Measurements from ENCODE around the gene LTF.
"Not testable (repeated sequence)": the region's sequence is repeated elsewhere in the genome, so short reads cannot be mapped to it uniquely, and the experiment has no call there.

LTF gene

DNA sequence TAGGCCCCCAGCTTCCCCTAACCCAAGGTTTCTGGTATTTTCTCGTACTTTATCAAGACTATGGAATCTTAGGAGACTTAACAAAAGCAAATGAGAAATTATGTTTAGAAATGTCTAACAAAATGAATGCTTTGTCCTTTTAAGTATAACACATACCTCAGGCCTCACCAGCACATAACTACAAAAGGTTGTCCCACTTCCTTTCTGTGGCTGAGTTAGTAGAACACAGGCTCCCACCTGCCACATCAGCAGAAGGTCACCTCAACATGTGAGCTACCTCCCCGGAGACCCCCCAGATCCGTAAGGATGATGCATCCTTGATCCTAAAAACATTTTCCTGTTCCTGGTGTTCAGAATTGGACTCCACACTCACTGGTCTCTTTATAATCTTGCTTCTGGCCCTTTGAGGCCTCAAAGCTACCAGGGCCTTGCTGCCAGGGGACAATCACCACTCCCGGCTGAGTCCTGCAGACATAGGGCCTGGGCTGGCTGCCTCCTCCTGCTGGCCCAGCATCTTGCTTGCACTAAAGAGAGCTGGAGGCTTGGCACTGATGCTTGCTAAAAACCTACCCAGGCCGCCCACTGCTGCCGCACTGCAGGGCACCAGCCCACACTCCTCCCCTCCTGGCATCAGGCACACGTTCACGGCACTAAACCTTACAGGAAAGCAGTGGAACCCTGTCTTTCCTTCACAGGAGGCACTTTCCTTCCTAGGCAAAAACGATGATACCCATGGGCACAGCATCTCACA, 54.8 kb downstream of the LTF start:
- DNase-seq (ENCODE audit: low read depth, low spot score) = no peak
- TF ChIP-seq FOXP2 (optimal IDR thresholded peaks at IDR 0.05; ENCODE audit: control extremely low read depth, extremely low read length, insufficient read depth) (no peak), POLR2AphosphoS5 (IDR thresholded peaks at IDR 0.05; ENCODE audit: borderline replicate concordance, low read depth, low read length) (no peak), EZH2 (IDR thresholded peaks at IDR 0.05) (no peak)
- Histone ChIP-seq H3K9ac (ENCODE audit: insufficient read length) (no peak overlapping the region), H3K36me3 (ENCODE audit: insufficient read depth, low read length) (no peaks in the 10 kb centered on the region), H3K9me3 (ENCODE audit: low read depth, low read length) (no peaks in the 10 kb centered on the region), H3K4me3 (no peak overlapping the region), H3K27ac (no peak overlapping the region)

DNA sequence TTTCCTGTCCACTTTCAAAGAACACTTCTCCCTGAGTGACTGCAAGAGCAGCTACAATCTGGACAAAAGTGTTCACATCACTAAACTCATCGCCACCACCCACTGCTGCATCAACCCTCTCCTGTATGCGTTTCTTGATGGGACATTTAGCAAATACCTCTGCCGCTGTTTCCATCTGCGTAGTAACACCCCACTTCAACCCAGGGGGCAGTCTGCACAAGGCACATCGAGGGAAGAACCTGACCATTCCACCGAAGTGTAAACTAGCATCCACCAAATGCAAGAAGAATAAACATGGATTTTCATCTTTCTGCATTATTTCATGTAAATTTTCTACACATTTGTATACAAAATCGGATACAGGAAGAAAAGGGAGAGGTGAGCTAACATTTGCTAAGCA, 55.9 kb downstream of the LTF start:
- Histone ChIP-seq H3K27ac (no peak overlapping the region), H3K4me3 (no peak overlapping the region), H3K9ac (ENCODE audit: insufficient read length) (no peak overlapping the region), H3K36me3 (ENCODE audit: insufficient read depth, low read length) (no peaks in the 10 kb centered on the region), H3K9me3 (ENCODE audit: low read depth, low read length) (no peaks in the 10 kb centered on the region)
- DNase-seq (ENCODE audit: low read depth, low spot score) = no peak
- no peak for TF ChIP-seq FOXP2 (optimal IDR thresholded peaks at IDR 0.05; ENCODE audit: control extremely low read depth, extremely low read length, insufficient read depth)
- no peak for TF ChIP-seq POLR2AphosphoS5 (IDR thresholded peaks at IDR 0.05; ENCODE audit: borderline replicate concordance, low read depth, low read length)
- no peak for TF ChIP-seq EZH2 (IDR thresholded peaks at IDR 0.05)

DNA sequence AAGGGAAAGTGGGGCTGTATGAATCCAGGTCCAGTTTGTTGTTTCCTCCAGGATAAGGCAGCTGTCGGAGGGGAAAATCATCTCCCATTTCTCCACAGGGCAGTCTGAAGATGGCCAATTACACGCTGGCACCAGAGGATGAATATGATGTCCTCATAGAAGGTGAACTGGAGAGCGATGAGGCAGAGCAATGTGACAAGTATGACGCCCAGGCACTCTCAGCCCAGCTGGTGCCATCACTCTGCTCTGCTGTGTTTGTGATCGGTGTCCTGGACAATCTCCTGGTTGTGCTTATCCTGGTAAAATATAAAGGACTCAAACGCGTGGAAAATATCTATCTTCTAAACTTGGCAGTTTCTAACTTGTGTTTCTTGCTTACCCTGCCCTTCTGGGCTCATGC, 56.7 kb downstream of the LTF start:
- Histone ChIP-seq H3K4me3 (no peak overlapping the region), H3K9me3 (ENCODE audit: low read depth, low read length) (no peaks in the 10 kb centered on the region), H3K9ac (ENCODE audit: insufficient read length) (no peak overlapping the region), H3K36me3 (ENCODE audit: insufficient read depth, low read length) (no peaks in the 10 kb centered on the region), H3K27ac (no peak overlapping the region)
- TF ChIP-seq POLR2AphosphoS5 (IDR thresholded peaks at IDR 0.05; ENCODE audit: borderline replicate concordance, low read depth, low read length) (no peak), FOXP2 (optimal IDR thresholded peaks at IDR 0.05; ENCODE audit: control extremely low read depth, extremely low read length, insufficient read depth) (no peak), EZH2 (IDR thresholded peaks at IDR 0.05) (no peak)
- DNase-seq (ENCODE audit: low read depth, low spot score) = no peak

DNA sequence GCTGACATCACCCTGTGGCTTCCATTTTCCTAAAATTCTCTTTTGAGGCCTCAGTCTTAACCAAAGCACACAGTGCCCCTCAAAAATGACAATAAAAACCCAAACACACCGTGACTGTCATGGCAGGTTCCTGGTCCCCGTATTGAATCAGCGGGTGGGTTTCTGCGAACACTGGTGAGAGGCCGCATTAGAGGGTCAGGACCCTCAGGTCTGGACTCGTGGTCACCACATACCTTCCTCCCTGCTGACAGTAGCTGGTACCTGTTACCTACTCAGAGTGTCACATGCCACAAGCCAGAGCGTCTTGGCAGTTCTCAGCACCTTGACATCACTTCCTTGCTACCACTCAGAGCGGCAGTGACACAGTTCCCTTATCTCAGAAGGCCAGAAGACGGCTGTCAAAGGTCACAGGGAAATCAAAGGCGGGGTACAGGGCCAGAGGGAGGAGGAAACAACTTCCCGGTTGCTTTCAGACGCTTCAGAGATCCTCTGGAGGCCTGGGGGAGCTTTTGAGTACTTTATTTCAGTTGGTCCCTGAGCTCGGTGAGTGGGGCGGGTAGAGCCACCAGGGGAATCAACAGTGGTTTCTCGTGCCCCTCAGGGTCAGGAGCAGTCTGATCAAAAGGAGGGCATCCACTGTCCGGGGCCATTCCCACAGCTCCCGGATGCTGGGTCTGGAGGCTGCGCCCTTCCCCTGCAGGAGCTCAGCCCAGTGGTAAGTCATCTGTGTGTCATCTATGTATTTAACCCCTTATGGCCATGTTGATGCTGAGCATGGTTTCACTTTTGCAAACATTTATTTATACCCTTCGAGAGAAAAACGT, 57.7 kb downstream of the LTF start, which contains the start of the genes CCR5AS and CCRL2:
TSS of gene CCR5AS (minus strand) at position 279 of the 824 bp plus-strand sequence.
TSS of gene CCRL2 (plus strand) at position 472 of the 824 bp plus-strand sequence. CDS start 821 bp downstream, outside the sequence.
- H3K27ac ChIP-seq = no peak within 1 kb of the TSS
- no peak for DNase-seq (ENCODE audit: low read depth, low spot score)
- no peaks in the 10 kb centered on the region for H3K9me3 ChIP-seq (ENCODE audit: low read depth, low read length)
- no peak within 1 kb of the TSS for H3K4me3 ChIP-seq
- no peak for TF ChIP-seq FOXP2 (optimal IDR thresholded peaks at IDR 0.05; ENCODE audit: control extremely low read depth, extremely low read length, insufficient read depth)
- TF ChIP-seq POLR2AphosphoS5 (IDR thresholded peaks at IDR 0.05; ENCODE audit: borderline replicate concordance, low read depth, low read length) = no peak
- no peak for TF ChIP-seq EZH2 (IDR thresholded peaks at IDR 0.05)
- H3K9ac ChIP-seq (ENCODE audit: insufficient read length) = no peak within 1 kb of the TSS
- no peaks in the 10 kb centered on the region for H3K36me3 ChIP-seq (ENCODE audit: insufficient read depth, low read length)

DNA sequence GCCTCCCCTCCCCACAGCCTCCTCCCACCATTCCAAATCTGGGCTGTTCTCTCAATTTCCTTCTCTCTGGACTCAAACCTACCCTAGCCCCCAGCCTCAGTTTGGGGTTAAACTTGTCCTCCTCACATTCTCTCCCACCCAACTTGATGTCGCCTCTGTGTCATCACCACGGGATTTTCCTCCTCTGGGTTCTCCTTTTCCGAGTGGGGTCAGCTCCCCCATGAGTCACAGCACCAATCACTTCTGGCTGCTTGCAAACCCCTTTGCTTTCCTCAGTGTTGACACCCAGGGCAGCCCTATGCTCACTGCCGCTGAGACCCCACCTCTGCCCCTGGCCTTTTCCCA, 58.3 kb downstream of the LTF start:
- no peak for TF ChIP-seq POLR2AphosphoS5 (IDR thresholded peaks at IDR 0.05; ENCODE audit: borderline replicate concordance, low read depth, low read length)
- no peak for TF ChIP-seq EZH2 (IDR thresholded peaks at IDR 0.05)
- Histone ChIP-seq H3K36me3 (ENCODE audit: insufficient read depth, low read length) (no peaks in the 10 kb centered on the region), H3K9ac (ENCODE audit: insufficient read length) (no peak overlapping the region), H3K27ac (no peak overlapping the region), H3K9me3 (ENCODE audit: low read depth, low read length) (no peaks in the 10 kb centered on the region), H3K4me3 (no peak overlapping the region)
- no peak for DNase-seq (ENCODE audit: low read depth, low spot score)

DNA sequence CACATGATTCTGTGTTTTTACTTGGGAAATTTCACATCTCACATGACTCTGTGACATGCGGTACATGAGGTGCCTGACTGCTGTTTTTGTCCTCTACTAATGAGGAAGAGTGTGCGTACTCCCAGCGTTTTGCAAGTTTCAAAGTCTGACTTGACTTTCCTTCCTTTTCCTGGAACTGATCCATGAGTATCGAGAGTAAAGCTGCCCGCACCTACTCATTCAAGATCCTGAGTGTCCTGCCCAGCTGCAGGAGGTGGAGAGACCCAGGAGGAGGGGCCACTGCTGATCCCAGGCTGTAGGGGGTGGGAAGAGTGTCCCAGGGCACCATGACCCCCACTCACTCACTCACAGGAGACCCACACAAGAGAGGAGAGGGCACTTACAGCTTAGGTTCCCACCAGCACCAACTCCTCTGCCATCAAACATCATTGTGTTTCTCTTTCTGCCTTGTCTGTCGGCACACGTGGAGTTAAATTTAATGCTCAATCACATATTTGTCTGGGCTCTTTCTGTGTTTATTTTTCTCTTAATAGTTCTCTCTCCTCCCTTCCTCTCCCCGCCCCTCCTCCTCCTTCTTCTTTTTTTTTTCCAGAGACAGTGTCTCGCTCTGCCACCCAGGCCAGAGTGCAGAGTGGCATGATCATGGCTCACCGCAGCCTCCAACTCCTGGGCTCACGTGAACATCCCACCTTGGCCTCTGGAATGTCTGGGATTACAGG, 59.2 kb downstream of the LTF start:
- Histone ChIP-seq H3K9ac (ENCODE audit: insufficient read length) (no peak overlapping the region), H3K9me3 (ENCODE audit: low read depth, low read length) (no peaks in the 10 kb centered on the region), H3K36me3 (ENCODE audit: insufficient read depth, low read length) (no peaks in the 10 kb centered on the region), H3K4me3 (no peak overlapping the region), H3K27ac (no peak overlapping the region)
- TF ChIP-seq EZH2 (IDR thresholded peaks at IDR 0.05) (no peak), POLR2AphosphoS5 (IDR thresholded peaks at IDR 0.05; ENCODE audit: borderline replicate concordance, low read depth, low read length) (no peak), FOXP2 (optimal IDR thresholded peaks at IDR 0.05; ENCODE audit: control extremely low read depth, extremely low read length, insufficient read depth) (no peak)
- no peak for DNase-seq (ENCODE audit: low read depth, low spot score)

DNA sequence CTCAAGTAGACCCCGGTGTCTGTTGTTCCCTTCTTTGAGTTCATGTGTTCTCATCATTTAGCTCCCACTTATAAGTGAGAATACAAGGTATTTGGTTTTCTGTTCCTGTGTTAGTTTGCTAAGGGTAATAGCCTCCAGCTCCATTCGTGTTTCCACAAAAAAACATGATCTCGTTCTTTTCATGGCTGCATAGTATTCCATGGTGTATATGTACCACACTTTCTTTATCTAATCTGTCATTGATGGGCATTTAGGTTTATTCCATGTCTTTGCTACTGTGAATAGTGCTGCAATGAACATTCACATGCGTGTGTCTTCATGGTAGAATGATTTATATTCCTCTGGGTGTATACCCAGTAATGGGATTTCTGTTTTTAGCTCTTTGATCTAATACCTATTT, 61.8 kb downstream of the LTF start:
- not testable (repeated sequence) for H3K27ac ChIP-seq; H3K4me3 ChIP-seq; H3K9me3 ChIP-seq (ENCODE audit: low read depth, low read length); H3K9ac ChIP-seq (ENCODE audit: insufficient read length); DNase-seq (ENCODE audit: low read depth, low spot score); H3K36me3 ChIP-seq (ENCODE audit: insufficient read depth, low read length)

DNA sequence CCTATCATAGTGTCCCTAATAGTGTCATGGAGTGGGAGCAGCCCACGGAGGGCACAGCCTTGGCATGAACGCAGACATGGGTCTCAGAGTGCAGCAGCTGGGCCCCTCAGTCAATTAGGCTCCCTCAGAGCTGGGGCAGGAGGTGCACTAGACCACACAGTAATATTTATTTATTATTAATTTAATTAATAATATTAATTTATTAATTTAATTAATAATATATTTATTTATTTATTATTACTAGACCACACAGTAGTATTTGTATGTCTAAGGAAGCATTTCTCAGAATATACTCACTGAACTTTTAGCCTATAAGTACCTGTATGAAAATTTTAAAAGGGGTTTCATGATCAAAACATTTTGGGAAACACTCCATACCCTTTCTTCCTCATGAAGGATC, 63.1 kb downstream of the LTF start:
- H3K9me3 ChIP-seq (ENCODE audit: low read depth, low read length) = no peaks in the 10 kb centered on the region
- H3K36me3 ChIP-seq (ENCODE audit: insufficient read depth, low read length) = no peaks in the 10 kb centered on the region
- no peak overlapping the region for H3K9ac ChIP-seq (ENCODE audit: insufficient read length)
- no peak overlapping the region for H3K4me3 ChIP-seq
- no peak overlapping the region for H3K27ac ChIP-seq
- DNase-seq (ENCODE audit: low read depth, low spot score) = no peak
- TF ChIP-seq POLR2AphosphoS5 (IDR thresholded peaks at IDR 0.05; ENCODE audit: borderline replicate concordance, low read depth, low read length) (no peak), FOXP2 (optimal IDR thresholded peaks at IDR 0.05; ENCODE audit: control extremely low read depth, extremely low read length, insufficient read depth) (no peak), EZH2 (IDR thresholded peaks at IDR 0.05) (no peak)

Measured in SK-N-MC (cell line).